ENCODE results near the gene CIB2.
"Not testable (repeated sequence)": the region's sequence is repeated elsewhere in the genome, so short reads cannot be mapped to it uniquely, and the experiment has no call there.

CIB2 gene

DNA sequence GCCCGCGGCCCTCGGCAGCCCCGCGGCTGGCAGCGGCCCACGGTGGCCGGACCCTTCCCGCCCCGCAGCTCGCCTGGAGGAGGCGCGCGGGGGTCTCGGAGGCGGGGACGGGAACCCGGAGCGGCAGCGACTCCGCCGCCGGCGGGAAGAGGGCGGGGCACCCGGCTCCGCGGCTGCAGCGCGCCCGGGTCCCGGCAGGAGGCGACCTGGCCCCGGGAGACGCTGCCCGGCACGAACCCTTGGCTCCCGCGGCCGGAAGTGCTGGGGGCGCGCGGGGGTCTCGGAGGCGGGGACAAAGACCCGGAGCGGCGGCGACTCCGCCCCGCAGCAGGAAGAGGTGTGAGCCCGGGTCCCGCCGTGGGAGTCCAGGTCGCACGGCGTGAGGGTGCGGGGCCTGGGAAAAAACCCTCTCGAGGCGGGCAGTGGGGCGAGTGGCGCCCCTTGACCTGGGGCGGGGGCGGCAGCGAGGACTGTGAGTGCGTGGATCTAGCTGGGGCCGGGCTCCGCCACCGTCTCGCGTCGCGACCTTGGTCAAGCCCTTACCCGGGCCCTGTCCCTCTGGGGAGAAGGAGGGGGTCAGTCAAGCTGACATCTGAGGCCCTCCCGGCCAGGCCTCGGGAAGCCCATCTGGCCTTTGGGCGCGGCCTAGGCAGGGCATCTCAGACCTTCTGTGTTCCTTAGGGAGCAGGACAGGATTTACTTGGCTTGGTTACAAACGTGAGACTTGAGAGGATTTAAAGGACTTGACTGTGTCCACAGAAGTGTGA, at the start of gene CIB2:
Gene CIB2, minus strand, starts transcription at position 151 of the 767 bp plus-strand sequence. CDS start 230 bp downstream, outside the sequence.
- DNase-seq (ENCODE audit: low read depth) = no peak

DNA sequence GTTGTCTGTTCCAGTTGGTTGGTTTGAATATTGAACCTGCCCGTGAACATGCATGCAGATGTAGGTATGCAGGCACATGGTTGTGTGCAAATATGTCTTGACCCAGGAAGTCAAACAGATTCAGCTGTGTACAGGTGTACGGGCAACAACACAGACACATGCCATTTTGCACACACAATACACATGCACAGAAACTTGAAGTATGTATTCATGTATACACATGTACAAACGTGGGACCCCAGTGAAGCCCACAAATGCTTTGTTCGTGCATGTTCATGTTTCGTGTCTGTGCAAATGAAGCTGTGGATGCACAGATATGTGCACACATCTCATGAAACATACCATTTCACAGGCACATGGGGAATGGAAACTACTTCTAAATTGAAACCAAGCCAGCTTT, 48.7 kb upstream of the CIB2 start:
- DNase-seq (ENCODE audit: low read depth) = no peak

DNA sequence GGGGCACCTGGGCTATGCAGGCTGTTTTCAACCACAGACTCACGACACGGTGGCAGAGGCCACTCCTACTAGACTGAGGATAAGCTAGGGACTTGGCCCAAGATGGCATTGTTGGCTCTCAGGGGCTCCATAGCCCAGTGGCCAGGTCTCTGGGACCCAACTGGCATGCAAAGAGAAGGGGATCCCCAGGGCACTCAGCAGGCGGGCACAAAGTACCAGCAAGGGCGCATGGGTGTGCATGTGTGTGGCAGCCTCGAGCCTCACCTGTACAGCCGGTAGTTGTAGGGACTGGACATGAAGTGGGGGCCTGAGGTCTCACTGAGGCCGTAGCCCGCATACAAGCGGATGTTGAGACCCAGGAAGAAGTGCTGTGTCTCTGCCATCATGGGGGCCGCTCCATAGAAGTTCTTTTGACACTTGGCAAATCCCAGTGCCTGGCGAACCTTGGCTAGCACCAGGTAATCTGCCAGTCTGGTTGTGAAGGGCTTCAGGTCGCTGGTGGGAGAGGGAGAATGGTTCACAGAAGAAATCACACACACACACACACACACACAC, 48.1 kb upstream of the CIB2 start:
- no peak for DNase-seq (ENCODE audit: low read depth)

DNA sequence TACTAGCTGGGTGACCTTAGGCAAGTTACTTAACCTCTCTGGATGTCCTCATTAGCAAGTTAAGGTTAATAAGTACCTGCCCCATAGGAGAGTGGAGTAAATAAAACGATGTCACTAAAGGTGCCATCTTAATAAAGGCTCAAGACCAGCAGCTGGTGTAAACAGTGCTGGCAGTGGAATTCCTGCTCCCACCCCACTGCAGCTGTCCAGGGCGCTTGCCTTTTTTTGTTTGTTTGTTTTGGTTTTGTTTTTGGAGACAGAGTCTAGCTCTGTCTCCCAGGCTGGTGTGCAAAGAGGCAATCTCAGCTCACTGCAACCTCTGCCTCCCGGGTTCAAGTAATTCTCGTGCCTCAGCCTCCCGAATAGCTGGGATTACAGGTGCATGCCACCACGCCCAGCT, 46.8 kb upstream of the CIB2 start:
- DNase-seq (ENCODE audit: low read depth) = no peak

DNA sequence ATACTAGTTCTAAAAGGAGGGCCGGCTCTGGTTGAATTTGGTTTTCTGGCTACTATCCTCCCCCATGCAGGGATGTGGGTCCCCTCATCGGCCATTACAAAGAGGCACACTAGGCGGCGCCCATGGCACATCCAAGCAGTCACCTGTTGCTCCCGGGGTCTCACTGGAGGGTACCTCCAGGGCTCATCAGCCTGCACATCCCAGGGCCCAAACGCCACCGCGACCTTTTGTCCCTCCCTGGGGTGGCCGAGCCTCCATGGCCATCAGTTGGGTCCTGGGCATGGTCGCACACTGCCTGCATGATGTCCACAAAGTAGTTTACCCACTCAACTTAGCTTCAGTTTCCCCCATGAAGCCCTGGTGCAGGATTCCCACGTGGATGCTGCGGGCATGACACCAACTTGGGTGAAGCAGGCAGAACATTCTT, 46.2 kb upstream of the CIB2 start:
- DNase-seq (ENCODE audit: low read depth) = no peak

DNA sequence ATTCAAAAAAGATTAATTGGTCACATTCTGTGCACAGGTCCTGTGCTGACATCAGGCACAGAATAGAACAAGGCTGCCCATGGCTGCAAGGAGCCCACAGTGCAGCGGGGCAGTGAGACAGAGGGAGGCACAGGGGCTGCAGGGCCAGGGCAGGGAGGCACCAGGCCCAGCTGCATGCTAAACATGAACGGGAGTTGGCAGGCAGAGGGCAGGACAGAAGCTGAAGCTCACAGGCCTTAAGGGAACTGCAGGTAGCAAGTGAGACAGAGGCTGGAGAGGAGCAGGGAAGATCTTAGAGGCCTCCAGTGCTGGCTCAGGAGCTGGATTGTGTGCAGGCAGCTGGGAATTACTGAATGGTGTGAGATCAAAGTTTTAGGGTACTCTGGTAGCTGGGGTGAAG, 44.1 kb upstream of the CIB2 start:
- no peak for DNase-seq (ENCODE audit: low read depth)

DNA sequence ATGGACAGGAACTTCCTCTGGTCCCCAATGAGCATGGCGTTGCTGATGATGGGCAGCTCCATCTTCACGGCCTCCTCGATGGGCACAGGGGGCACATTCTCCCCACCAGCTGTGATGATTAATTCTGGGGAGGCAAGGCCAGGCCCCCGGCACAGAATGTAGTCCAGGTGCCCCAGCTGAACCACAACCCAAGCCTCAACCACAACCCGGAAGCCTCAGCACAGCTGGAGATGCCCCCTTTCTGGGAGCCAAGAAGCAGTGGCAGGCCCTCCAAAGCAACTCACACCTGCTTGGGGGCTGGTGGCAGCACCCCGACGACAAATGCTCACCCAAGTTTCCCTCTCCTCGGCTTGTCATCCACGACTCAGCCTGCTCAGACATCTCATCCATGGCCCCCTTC, 43.2 kb upstream of the CIB2 start:
- no peak for DNase-seq (ENCODE audit: low read depth)

DNA sequence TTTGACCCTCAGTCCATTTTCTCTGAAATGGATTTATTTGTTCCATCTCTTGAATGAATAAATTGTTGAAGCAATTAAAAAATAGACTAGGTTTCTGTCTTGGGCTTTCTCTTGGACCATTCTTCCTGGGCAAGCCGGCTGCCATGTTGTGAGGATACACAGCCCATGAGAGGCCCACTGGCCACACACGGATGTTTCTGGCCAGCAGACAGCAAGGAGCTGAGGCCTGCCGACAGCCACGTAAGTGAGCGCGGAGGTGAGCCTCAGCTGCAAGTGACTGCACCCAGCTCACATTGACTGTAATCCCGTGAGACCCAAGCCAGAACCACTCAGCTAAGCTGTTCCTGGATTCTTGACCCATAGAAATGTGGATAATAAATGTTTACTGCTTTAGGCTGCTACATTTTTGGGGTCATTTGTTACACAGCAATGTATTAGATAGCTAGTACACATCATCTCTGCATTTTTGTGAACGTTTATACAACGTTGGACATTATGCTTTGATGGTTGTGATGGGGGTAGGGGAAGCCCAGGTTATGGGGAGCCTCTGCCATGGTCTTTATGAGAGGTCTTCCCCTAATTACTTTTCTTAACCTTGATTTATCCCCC, 40.7 kb upstream of the CIB2 start:
- no peak for DNase-seq (ENCODE audit: low read depth)

DNA sequence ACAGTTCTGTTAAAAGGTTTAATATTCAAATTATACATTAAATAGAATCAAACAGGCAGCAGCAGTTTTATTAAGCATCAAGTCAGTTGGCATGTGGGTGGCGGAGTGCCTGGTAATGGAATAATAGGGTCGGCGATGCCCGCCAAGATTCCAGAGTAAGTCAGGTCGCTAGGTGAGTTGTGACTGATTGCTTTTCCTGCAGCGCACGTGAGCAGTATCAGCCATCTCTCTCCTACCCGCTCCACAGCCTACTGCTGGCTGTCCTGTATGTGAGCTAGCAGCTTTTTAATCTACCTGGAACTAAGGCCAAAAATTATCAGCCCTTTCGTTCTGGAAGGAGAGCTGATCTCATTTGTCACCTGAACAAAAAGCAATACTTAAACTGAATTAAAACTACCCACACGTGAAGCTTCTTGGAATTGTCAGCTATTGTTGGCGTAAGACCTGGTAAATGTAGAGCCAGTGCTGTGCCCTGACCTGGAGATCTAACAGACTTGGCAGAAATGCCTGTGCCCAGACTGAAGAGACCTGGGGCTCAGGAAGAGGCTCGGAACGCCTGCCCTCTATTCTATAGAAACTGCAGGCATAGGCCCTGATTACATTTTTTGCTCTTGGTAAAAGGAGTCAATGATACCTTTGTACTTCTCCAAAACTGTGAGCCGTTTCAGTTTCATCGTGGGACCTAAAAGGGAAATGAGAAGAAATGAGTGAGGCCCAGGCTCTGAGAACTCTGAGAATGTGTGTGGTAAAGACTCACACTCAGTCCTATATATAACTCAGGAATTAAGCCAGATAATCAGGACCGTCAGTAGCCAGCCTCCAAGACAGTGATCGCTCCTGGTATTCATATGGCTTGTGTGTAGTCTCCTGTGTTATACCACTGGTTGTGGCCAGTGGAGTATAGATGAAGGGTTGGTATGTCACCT, 39.9 kb upstream of the CIB2 start:
- DNase-seq (ENCODE audit: low read depth) = no peak

DNA sequence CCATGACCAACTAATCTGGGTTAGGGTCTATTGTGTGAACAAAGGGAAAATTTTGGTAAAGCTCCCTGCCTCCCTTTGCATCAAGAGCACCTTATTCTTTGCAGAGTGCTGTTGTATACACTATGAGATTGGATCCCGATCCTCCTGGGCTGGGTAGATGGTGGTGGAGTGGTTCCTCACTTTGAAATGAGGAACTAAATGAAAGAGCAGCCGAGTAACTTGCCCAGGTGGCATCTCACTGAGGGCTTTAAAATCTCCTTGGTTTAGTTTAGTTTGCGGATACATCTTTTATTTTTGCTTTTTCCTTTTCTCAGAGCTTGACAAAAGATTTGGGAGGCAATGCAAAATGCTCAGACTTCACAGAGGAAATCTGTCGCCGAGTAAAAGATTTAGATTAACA, 37.4 kb upstream of the CIB2 start:
- no peak for DNase-seq (ENCODE audit: low read depth)

DNA sequence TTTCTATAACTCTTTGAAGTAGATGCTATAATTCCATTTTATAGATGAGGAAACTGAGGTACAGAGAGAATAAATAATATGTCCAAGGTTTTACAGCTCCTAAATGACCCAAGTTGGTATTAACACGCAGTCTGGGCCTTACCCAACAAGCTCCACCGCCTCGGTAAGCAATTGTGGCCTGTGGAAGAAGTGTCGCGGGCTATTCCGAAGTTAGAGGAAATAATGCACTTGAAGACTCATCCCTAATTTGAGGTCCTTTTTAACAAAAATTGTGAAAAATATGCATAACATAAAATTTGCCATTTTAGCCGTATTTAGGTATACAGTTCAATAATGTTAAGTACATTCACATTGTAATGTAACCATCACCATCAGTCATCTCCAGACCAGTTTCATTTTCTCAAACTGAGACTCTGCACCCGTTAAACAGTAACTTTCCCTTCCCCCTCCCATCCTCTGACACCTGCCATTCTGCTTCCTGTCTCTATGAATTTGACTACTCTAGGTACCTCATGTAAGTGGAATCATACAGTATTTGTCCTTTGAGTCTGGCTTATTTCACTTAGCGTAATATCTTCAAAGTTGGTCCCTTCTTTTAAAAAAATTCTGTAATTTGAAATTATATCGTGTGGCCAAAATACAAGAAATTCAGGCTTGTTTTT, 36.1 kb upstream of the CIB2 start:
- no peak for DNase-seq (ENCODE audit: low read depth)

DNA sequence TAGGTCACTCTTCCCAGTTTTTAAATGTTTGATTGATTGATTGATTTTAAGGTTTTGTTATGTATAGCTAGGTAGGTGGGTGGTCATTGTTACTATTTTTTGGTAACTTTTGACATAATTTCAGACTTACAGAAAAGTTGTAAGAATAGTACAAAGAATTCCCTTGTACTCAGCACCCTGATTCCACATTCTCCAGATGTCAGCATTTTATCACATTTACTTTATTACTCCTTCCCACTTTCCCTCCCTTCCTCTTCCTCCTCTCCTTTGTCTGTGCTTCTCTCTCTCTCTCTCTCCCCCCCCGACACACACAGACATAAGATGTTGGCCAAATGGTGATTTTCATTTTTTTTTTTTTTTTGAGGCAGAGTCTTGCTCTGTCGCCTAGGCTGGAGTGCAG, 32.8 kb upstream of the CIB2 start:
- no peak for DNase-seq (ENCODE audit: low read depth)

DNA sequence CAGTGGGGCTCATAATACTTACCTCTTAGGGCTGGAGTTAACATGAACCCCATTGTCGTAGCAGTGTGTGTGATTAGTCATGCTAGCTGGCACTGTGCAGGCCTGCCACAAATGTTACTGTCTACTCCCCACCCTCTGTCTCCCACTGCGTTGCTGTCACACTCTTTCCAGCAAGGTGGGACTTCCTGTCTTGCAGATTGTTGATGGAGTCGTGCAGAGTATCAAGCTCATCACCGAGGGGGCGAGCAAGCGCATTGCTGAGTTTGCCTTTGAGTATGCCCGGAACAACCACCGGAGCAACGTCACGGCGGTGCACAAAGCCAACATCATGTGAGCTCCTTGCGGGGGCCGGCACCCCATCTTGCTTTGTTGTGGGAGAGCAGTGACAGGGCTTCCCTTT, 30.8 kb upstream of the CIB2 start:
- no peak for DNase-seq (ENCODE audit: low read depth)

DNA sequence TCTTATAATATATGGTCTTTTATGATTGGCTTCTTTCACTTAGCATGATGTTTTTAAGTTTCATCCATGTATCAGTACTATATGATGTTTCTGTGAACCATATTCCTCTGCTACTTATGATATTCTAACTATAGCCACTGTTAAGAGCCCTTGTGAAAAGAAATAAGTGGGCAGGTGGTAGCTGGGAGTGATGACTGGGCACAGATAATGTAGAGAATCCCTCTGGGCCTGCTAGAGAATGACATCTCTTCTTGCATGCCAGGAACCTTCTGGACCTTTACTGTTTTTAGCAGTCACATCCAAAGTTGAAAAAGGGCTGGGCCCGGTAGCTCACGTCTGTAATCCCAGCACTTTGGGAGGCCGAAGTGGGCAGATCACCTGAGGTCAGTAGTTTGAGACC, 28.1 kb upstream of the CIB2 start:
- no peak for DNase-seq (ENCODE audit: low read depth)

DNA sequence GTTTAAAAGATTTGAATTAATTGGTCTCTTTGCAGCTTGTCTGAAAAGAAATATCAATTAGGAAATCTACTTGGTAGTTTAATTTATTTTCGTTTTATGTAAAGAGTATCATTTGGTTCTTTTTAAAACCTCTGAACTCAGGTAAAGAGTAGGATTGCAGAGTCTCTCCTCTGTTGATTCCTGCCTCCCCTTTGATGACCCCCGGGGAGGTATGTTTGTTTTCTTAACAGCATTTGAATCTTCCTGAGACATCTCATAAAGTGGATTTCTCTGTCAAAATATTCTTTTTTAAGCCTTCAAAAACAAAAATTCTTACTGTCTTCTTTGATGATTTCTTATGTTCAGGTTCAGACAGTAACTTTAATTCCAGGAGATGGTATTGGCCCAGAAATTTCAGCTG, 26.0 kb upstream of the CIB2 start:
- no peak for DNase-seq (ENCODE audit: low read depth)

DNA sequence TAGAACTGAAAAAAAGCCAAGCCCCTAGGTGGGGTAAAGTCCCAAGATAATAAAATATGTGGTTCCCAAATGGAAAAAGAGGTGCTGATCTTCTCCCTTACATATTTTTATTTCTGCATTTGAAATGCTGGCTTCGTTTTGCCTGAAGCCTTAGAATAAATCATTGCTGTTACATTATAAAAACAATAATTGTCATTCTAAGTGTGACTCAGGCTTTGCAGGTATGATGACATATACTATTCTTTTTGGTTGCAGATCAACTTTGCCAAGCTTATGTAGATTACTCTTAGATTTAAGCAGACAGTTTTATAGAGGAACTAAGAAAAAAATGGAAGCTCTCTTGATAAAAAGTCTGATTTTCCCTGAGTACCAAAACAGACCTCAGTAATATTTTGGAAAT, 25.4 kb upstream of the CIB2 start:
- DNase-seq (ENCODE audit: low read depth) = no peak

DNA sequence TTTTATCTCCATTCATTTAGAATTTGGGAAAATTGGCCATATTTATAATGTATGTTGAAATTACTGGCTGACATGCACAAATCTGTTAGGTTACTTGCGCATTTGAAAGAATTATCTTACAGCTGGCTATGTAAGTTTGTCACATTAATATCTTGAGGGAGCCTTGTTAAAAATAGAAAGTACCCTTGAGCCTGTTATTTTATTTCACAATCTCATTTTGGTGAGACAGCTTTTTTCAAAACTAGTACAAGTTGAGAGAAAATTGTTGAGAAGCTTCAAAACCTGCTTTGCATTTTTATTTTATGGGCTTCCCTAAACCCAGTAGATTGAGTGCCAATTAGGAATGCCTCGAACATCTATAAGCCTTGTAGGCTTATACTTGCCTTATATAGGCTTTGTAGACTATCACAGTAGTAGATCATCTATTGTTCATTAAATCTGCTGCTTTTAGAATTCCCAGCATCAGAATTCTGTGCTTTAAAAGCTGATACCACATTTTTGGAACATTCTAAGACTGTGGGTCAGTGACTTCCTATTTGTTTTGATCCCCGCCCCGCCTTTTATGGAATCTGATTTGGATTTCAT, 24.2 kb upstream of the CIB2 start:
- no peak for DNase-seq (ENCODE audit: low read depth)

DNA sequence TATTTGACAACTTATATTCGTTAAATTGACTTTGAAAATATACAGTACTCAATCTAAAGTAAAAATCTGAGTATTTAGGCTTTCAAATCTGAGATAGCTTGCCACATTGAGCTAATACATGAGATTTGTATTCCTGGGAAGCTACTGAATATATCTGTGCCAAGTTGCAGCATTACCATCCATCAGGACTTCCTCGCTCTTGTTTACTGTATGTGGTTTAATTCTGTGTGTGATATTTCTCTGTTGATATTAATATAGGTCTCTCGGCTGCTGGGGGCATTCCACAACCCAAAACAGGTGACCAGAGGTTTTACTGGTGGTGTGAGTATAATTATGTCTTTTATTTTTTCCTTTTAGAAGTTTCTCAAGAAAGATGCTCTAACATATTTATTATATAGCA, 23.7 kb upstream of the CIB2 start:
- no peak for DNase-seq (ENCODE audit: low read depth)

DNA sequence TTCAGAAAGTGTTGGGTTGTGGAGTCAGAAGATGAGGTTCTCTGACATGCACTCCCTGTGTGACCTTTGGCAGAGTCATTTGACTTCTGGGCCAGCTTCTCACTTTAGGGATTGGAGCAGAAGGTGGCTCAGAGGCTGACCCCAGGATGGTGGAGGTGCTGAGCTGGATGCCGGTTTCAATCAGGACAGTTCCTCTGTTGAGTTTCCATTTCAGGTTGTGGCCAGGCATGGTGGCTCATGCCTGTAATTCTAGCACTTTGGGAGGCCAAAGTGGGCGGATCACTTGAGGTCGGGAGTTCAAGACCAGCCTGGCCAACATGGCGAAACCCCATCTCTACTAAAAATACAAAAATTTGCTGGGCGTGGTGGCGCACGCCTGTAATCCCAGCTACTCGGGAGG, 19.8 kb upstream of the CIB2 start:
- DNase-seq (ENCODE audit: low read depth) = not testable (repeated sequence)

DNA sequence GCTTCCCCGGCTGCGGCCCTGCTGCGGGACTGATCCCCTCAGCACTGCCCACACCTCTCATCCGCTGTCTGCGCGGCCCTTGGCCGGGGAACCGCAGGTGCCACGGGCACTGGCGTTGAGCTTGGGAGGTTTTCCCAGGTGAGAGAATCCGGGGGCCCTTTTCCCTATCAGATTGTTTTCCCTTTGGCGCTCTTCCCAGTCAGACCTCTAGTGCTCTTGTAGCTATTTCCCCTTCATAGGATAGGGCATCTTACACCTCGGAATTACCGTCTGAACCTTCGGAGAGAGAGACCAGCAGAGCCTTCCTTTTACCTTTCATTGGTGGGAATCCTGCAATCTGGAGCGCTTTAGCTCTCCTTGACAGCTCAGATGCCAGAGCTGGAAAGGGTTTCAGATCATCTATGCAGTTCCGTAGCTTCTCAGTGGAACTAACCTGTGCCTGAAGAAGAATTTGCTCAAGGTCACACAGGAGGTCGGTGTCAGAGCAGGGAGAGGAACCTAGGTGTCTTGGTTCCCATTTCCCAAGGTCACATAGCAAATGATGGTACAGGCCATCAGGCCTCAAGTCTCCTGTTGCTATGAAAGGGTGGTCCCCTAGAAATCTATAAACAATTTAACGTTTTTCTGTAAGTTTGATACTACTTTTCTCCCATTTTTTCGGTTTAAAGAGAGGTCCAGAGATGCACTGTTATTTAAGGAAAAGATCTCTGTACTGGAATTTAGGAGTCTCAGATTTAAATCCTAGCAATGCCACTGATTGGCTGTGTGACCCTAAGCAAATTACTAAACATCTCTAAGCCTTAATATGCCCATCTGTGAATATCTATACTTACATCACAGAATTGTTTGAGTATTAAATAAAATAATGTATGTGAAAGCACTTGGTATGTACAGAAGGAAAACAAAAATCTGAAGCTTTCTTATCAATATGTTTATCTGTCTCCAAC, 18.8 kb upstream of the CIB2 start:
- DNase-seq (ENCODE audit: low read depth) = no peak

Data from non-pigmented ciliary epithelial cell (primary cell).